OCI-LY1 (cell line): Measurements from ENCODE around the gene AATK.

Experiments used
- EZH2 ChIP-seq: fragments of 200-600 bp; sonication (generic), shearing (Covaris generic); IDR thresholded peaks from 2 replicates; pipeline ENCODE4 v1.8.0; 2017; ENCODE audit warnings: borderline replicate concordance, mixed run types, mild to moderate bottlenecking, antibody characterized with exemption, low read length, moderate library complexity, mixed read lengths
- TF ChIP-seq, protein P1 (sequence below): fragments of 200-600 bp; sonication (generic), shearing (Covaris generic); IDR thresholded peaks from 2 replicates; pipeline ENCODE4 v1.5.1; 2017; ENCODE audit warnings: mild to moderate bottlenecking, antibody characterized with exemption, low read length, moderate library complexity, mixed read lengths

- TF ChIP-seq, protein P1, sequence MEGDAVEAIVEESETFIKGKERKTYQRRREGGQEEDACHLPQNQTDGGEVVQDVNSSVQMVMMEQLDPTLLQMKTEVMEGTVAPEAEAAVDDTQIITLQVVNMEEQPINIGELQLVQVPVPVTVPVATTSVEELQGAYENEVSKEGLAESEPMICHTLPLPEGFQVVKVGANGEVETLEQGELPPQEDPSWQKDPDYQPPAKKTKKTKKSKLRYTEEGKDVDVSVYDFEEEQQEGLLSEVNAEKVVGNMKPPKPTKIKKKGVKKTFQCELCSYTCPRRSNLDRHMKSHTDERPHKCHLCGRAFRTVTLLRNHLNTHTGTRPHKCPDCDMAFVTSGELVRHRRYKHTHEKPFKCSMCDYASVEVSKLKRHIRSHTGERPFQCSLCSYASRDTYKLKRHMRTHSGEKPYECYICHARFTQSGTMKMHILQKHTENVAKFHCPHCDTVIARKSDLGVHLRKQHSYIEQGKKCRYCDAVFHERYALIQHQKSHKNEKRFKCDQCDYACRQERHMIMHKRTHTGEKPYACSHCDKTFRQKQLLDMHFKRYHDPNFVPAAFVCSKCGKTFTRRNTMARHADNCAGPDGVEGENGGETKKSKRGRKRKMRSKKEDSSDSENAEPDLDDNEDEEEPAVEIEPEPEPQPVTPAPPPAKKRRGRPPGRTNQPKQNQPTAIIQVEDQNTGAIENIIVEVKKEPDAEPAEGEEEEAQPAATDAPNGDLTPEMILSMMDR = no peak
- TF ChIP-seq EZH2 = no peak
These were observed 33.0 kb downstream of the AATK start for GRCh38 chr17:81132770-81133723.
